Measurements from ENCODE around the gene DLEC1. TPM values are rescaled to one million over a fixed set of nuclear protein-coding genes. Genes with fewer than 3 reads are reported as not detected.

The DLEC1 gene
- total and polyA plus RNA-seq, 9 of the 15 experiments (the other 6 are each of a cell fraction or from before 2014, with no cell fraction given) = 0.07 to 0.08 TPM; not detected in 7

DNA sequence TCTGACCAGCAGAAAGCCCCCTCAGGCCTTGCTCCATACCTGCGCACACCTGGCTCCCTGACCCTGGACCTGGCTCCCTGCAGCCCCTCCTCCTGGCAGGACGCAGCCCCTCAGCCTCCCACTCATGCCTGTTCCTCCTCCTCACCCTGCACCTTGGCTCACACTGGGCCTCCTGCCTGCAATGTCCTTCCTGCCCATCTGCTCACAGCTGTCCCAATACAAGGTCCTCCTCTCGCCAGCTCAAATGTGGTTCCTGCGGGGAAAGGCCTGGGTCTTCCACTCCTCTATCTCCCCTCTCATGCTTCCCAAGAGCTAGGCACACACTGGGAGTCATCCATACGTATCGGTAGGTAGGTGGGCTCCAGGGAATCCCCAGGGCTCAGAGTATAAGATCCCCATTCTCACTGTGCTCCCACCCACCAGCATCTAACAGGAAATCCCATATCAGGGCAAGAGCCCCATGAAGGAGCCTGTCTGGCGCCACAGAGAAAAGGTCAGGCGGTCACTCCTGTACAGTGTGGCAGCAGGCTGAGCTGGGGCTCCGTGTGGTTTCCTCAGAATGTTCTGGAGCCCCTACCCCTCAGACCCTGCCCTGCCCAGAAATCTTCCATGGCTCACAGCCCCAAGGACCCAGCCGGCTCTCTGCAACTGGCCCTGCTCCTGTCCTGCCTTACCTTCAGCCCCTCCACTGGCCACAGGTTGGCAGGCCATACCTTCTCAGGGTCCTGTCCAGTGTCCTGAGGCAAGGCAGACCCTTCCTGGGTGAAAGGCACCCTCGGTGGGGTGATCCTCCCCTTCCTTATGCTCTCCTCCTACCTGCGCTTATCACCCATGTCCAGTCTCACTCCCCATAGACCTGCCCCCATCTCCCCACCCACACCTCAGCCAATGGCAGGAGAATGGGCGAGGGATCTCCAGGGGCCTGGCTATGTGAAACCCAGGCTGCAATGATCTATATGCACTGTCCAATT, 20.4 kb upstream of the DLEC1 start (continued):
- TF ChIP-seq, protein P1, sequence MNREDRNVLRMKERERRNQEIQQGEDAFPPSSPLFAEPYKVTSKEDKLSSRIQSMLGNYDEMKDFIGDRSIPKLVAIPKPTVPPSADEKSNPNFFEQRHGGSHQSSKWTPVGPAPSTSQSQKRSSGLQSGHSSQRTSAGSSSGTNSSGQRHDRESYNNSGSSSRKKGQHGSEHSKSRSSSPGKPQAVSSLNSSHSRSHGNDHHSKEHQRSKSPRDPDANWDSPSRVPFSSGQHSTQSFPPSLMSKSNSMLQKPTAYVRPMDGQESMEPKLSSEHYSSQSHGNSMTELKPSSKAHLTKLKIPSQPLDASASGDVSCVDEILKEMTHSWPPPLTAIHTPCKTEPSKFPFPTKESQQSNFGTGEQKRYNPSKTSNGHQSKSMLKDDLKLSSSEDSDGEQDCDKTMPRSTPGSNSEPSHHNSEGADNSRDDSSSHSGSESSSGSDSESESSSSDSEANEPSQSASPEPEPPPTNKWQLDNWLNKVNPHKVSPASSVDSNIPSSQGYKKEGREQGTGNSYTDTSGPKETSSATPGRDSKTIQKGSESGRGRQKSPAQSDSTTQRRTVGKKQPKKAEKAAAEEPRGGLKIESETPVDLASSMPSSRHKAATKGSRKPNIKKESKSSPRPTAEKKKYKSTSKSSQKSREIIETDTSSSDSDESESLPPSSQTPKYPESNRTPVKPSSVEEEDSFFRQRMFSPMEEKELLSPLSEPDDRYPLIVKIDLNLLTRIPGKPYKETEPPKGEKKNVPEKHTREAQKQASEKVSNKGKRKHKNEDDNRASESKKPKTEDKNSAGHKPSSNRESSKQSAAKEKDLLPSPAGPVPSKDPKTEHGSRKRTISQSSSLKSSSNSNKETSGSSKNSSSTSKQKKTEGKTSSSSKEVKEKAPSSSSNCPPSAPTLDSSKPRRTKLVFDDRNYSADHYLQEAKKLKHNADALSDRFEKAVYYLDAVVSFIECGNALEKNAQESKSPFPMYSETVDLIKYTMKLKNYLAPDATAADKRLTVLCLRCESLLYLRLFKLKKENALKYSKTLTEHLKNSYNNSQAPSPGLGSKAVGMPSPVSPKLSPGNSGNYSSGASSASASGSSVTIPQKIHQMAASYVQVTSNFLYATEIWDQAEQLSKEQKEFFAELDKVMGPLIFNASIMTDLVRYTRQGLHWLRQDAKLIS (CRISPR knock-in tag; IDR thresholded peaks at IDR 0.05) = no peak
- TF ChIP-seq TAL1 (IDR thresholded peaks at IDR 0.05) (peak; percentile 66; the same call in 1 of the 2 replicates), FIP1L1 (IDR thresholded peaks at IDR 0.05; ENCODE audit: low read depth, low read length, poor library complexity, severe bottlenecking) (no peak), KAT8 (IDR thresholded peaks at IDR 0.05; ENCODE audit: low read depth) (no peak), KLF1 (tag; IDR thresholded peaks at IDR 0.05) (no peak), CCNT2 (IDR thresholded peaks at IDR 0.05; ENCODE audit: borderline replicate concordance, extremely low read depth, insufficient read length, low read depth, low read length) (no peak), TSC22D4 (tag; IDR thresholded peaks at IDR 0.05) (no peak), CC2D1A (IDR thresholded peaks at IDR 0.05) (peak; percentile 55; the same call in 1 of the 2 replicates), RFX7 (CRISPR knock-in tag; IDR thresholded peaks at IDR 0.05) (no peak), MYNN (IDR thresholded peaks at IDR 0.05) (peak; percentile 50; the same call in 1 of the 2 replicates), MYNN (CRISPR knock-in tag; IDR thresholded peaks at IDR 0.05) (no peak), ZNF780A (CRISPR knock-in tag; IDR thresholded peaks at IDR 0.05) (no peak), CREM (IDR thresholded peaks at IDR 0.05; ENCODE audit: low read depth) (no peak), ARID1B (IDR thresholded peaks at IDR 0.05) (peak; percentile 88), ZNF184 (CRISPR knock-in tag; IDR thresholded peaks at IDR 0.05) (no peak), MCM3 (IDR thresholded peaks at IDR 0.05) (no peak)
- TF ChIP-seq, protein P2, sequence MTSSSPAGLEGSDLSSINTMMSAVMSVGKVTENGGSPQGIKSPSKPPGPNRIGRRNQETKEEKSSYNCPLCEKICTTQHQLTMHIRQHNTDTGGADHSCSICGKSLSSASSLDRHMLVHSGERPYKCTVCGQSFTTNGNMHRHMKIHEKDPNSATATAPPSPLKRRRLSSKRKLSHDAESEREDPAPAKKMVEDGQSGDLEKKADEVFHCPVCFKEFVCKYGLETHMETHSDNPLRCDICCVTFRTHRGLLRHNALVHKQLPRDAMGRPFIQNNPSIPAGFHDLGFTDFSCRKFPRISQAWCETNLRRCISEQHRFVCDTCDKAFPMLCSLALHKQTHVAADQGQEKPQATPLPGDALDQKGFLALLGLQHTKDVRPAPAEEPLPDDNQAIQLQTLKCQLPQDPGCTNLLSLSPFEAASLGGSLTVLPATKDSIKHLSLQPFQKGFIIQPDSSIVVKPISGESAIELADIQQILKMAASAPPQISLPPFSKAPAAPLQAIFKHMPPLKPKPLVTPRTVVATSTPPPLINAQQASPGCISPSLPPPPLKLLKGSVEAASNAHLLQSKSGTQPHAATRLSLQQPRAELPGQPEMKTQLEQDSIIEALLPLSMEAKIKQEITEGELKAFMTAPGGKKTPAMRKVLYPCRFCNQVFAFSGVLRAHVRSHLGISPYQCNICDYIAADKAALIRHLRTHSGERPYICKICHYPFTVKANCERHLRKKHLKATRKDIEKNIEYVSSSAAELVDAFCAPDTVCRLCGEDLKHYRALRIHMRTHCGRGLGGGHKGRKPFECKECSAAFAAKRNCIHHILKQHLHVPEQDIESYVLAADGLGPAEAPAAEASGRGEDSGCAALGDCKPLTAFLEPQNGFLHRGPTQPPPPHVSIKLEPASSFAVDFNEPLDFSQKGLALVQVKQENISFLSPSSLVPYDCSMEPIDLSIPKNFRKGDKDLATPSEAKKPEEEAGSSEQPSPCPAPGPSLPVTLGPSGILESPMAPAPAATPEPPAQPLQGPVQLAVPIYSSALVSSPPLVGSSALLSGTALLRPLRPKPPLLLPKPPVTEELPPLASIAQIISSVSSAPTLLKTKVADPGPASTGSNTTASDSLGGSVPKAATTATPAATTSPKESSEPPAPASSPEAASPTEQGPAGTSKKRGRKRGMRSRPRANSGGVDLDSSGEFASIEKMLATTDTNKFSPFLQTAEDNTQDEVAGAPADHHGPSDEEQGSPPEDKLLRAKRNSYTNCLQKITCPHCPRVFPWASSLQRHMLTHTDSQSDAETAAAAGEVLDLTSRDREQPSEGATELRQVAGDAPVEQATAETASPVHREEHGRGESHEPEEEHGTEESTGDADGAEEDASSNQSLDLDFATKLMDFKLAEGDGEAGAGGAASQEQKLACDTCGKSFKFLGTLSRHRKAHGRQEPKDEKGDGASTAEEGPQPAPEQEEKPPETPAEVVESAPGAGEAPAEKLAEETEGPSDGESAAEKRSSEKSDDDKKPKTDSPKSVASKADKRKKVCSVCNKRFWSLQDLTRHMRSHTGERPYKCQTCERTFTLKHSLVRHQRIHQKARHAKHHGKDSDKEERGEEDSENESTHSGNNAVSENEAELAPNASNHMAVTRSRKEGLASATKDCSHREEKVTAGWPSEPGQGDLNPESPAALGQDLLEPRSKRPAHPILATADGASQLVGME (CRISPR knock-in tag; IDR thresholded peaks at IDR 0.05) = no peak
- TF ChIP-seq, protein P3, sequence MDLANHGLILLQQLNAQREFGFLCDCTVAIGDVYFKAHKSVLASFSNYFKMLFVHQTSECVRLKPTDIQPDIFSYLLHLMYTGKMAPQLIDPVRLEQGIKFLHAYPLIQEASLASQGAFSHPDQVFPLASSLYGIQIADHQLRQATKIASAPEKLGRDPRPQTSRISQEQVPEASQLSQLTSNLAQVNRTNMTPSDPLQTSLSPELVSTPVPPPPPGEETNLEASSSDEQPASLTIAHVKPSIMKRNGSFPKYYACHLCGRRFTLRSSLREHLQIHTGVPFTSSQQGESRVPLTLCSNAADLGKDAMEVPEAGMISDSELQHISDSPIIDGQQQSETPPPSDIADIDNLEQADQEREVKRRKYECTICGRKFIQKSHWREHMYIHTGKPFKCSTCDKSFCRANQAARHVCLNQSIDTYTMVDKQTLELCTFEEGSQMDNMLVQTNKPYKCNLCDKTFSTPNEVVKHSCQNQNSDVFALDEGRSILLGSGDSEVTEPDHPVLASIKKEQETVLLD (IDR thresholded peaks at IDR 0.05) = peak; percentile 70; the same call in 1 of the 2 replicates
